ENCODE results near the gene PANK4. TPM values are rescaled to one million over a fixed set of nuclear protein-coding genes. Genes with fewer than 3 reads are reported as not detected.

The PANK4 gene
- total and polyA plus RNA-seq, 2 of the 8 experiments (the other 6 are each of a cell fraction or from before 2014, with no cell fraction given), result 20.1 to 29.7 TPM

DNA sequence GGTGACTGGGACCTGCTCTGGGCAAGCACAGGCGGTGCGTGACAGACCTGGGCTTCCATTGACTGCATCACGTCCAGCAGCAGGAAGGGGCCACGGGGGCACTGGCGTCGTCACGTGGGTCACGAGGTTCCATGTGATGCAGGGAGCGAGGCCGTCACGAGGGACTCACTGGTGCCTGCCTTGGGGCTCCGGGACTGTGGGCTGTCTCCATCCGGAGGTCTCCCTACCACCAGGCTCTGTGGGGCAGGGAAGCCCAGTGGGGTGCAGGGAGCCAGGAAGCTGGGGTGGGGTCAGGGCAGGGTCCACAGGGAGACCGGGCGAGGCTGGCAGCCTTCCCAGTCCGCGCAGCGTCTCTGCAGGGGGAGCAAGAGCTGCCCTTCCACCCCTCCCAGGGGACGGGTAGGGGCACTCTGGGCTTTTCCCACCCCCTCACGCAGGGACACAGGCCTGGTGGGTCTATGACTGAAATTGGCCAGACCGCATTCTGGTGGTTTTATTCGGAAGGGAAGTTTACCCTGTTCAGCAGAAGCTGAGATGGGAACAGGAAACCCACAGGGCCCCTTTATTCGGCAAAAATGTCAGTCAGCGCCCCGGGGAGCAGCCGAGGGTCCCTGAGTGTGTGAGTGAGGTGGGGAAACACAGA, 29.4 kb upstream of the PANK4 start:
- Histone ChIP-seq H4K8ac (ENCODE audit: extremely low read depth, insufficient read depth, low read length) (peak overlapping the region; percentile 51; the same call in 1 of the 2 replicates), H3K9ac (replicated peaks in 1 of 4; ENCODE audit: extremely low read depth in 1 of 4, low read depth in 3 of 4, low read length in 3 of 4) (no peak overlapping the region), H4K20me1 (replicated peaks in 1 of 2; ENCODE audit: control insufficient read depth in 1 of 2, insufficient read depth in 2 of 2, low read length in 2 of 2) (no peaks in the 10 kb centered on the region), H2AFZ (ENCODE audit: low read length) (no peak overlapping the region), H3K9me3 (ENCODE audit: insufficient read depth in 2 of 2, low read depth in 1 of 2, low read length in 1 of 2) (no peaks in the 10 kb centered on the region; a peak in 1 of 4 replicates), H2BK5ac (ENCODE audit: low read depth, low read length) (no peak overlapping the region), H3K56ac (replicated peaks; ENCODE audit: insufficient read length, low read depth, low read length) (peak overlapping the region; percentile 16), H3K23me2 (ENCODE audit: low read depth, low read length) (no peaks in the 10 kb centered on the region), H3K27ac (ENCODE audit: low read depth, low read length) (no peak overlapping the region), H2BK12ac (ENCODE audit: low read depth, low read length) (no peak overlapping the region; the same call in 1 of the 2 replicates), H2AK5ac (ENCODE audit: low read depth, low read length) (no peak overlapping the region), H3K4me3 (ENCODE audit: extremely low read depth in 1 of 4, insufficient read depth in 2 of 4, low read depth in 3 of 4, low read length in 4 of 4) (no peak overlapping the region), H3K4ac (replicated peaks; ENCODE audit: insufficient read length, low read depth, low read length) (no peak overlapping the region), H3K23ac (ENCODE audit: insufficient read length) (no peak overlapping the region), H2BK120ac (replicated peaks; ENCODE audit: low read depth, low read length) (no peak overlapping the region), H2BK15ac (ENCODE audit: low read length) (no peak overlapping the region), H3K36me3 (ENCODE audit: control insufficient read depth in 2 of 4, insufficient read depth in 4 of 4, low read length in 3 of 4) (no peaks in the 10 kb centered on the region), H3K79me2 (ENCODE audit: control insufficient read depth in 1 of 2, insufficient read depth in 2 of 2, low read length in 2 of 2) (no peaks in the 10 kb centered on the region), H3K27me3 (replicated peaks in 1 of 4; ENCODE audit: control insufficient read depth in 3 of 4, extremely low read depth in 1 of 4, insufficient read depth in 3 of 4, low read length in 3 of 4) (no peaks in the 10 kb centered on the region), H3K18ac (ENCODE audit: extremely low read depth, low read length) (no peak overlapping the region), H4K91ac (replicated peaks; ENCODE audit: insufficient read length, low read length) (no peak overlapping the region), H3K14ac (ENCODE audit: insufficient read length) (no peak overlapping the region), H2BK20ac (ENCODE audit: low read length) (no peak overlapping the region), H4K5ac (ENCODE audit: insufficient read length, low read depth, low read length) (no peak overlapping the region), H3K4me2 (ENCODE audit: insufficient read depth in 1 of 2, low read depth in 2 of 2, low read length in 2 of 2) (no peak overlapping the region), H3K79me1 (ENCODE audit: low read depth, low read length) (no peaks in the 10 kb centered on the region), H3K4me1 (replicated peaks in 1 of 4; ENCODE audit: control insufficient read depth in 3 of 4, insufficient read depth in 4 of 4, low read length in 3 of 4) (peaks cover 0 to 6% (median 0%) of the 10 kb centered on the region in 4 experiments; a peak in 2 of 7 replicates)
- 79% methylated on average over 26 of the region's 26 CpGs; no CpG with 5 or more reads in 1 of the 2 experiments for WGBS, 2 experiments (ENCODE audit: extremely low coverage in 1 of 2, insufficient coverage in 1 of 2, insufficient read length in 1 of 2, insufficient replicate concordance in 2 of 2, low coverage in 1 of 2, low lambda C conversion rate in 2 of 2, missing lambda C conversion rate in 1 of 2)
- ChIA-PET CTCF (ENCODE audit: partially characterized antibody) (interaction anchor here (0.7 to 1.6 kb wide), 6 partner anchors 17 to 861 kb away, joined by 3 read pairs; no protein-coding TSS in a partner anchor), POLR2A (ENCODE audit: partially characterized antibody) (interaction anchor here (0.9 kb wide), 1 partner anchor 9 kb away, joined by 3 read pairs; no protein-coding TSS in a partner anchor)
- DNase-seq (ENCODE audit: low read depth in 1 of 2, low spot score in 2 of 2), result no peak
- no peak for FAIRE-seq
- TF ChIP-seq MAFK (IDR thresholded peaks at IDR 0.05; ENCODE audit: low read depth, low read length) (no peak), CEBPB (IDR thresholded peaks at IDR 0.05; ENCODE audit: low read depth, low read length) (no peak), BCL11A (IDR thresholded peaks at IDR 0.05; ENCODE audit: low read depth in 2 of 2, low read length in 2 of 2) (no peak), BACH1 (IDR thresholded peaks at IDR 0.05; ENCODE audit: low read length) (no peak), FOSL1 (IDR thresholded peaks at IDR 0.05; ENCODE audit: insufficient read depth, low read depth, low read length) (no peak), GABPA (IDR thresholded peaks at IDR 0.05; ENCODE audit: borderline replicate concordance, insufficient read depth, low read length) (no peak), SP1 (IDR thresholded peaks at IDR 0.05; ENCODE audit: low read depth, low read length) (no peak), SP4 (IDR thresholded peaks at IDR 0.05; ENCODE audit: low read length) (no peak), RNF2 (IDR thresholded peaks at IDR 0.05; ENCODE audit: borderline replicate concordance, low read depth, low read length, missing control alignments, poor library complexity, severe bottlenecking) (no peak)
- TF ChIP-seq, protein P1, sequence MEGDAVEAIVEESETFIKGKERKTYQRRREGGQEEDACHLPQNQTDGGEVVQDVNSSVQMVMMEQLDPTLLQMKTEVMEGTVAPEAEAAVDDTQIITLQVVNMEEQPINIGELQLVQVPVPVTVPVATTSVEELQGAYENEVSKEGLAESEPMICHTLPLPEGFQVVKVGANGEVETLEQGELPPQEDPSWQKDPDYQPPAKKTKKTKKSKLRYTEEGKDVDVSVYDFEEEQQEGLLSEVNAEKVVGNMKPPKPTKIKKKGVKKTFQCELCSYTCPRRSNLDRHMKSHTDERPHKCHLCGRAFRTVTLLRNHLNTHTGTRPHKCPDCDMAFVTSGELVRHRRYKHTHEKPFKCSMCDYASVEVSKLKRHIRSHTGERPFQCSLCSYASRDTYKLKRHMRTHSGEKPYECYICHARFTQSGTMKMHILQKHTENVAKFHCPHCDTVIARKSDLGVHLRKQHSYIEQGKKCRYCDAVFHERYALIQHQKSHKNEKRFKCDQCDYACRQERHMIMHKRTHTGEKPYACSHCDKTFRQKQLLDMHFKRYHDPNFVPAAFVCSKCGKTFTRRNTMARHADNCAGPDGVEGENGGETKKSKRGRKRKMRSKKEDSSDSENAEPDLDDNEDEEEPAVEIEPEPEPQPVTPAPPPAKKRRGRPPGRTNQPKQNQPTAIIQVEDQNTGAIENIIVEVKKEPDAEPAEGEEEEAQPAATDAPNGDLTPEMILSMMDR (IDR thresholded peaks at IDR 0.05; ENCODE audit: control extremely low read depth in 1 of 3, insufficient read depth in 1 of 3, low read depth in 1 of 3, low read length in 3 of 3), result no peak

All from H1 (cell line).